Stimulated activated naive CD4-positive, alpha-beta T cell treated with Interleukin-2 at 50 U/mL for 16 hours (primary cell): ENCODE results near the gene MAMDC4.
"Not testable (repeated sequence)": the region's sequence is repeated elsewhere in the genome, so short reads cannot be mapped to it uniquely, and the experiment has no call there.

Experiments used
- DNase-seq: peaks from one replicate; lab custom pipeline; 2025; lab: John Stamatoyannopoulos, UW

The MAMDC4 gene

GRCh38 chr9:136862849-136863622, 10.9 kb downstream of the MAMDC4 start:
- no peak for DNase-seq

- no peak for DNase-seq
These were observed 11.6 kb downstream of the MAMDC4 start for GRCh38 chr9:136863623-136864273.

DNA sequence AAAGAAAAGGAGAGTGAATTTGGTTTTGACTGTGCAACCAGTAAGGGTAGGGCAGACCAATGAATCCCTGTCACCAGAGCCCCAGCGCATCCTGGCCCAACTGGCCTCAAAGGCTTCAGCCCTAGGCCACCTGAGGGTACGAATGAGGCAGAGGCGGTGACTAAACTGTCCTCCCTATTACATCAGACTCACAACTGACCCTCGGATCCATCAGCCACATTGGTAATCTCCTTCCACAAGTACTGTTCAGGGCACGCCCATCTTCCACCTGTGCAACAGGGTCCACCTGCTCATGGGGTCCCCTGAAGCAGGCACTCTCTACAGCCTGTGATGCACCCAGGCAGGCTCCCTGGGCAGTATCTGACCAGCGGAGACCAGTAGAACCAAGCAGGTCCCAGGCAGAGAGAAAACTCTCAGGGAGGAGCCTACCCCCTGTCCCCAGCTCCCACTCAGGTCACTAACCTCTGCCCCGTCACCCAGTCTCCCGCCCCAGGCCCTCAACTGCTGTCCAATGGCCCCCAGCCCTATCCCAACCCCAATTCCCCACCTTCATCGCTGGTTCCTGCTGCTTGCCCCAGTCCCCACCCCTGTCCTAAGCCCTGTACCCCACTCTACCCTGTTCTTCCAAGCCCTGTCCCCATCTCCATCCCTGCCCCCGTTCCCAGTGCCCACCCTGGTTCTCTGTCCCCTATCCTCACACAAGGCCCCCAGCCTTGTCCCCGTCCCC, 13.1 kb downstream of the MAMDC4 start:
- no peak for DNase-seq

DNA sequence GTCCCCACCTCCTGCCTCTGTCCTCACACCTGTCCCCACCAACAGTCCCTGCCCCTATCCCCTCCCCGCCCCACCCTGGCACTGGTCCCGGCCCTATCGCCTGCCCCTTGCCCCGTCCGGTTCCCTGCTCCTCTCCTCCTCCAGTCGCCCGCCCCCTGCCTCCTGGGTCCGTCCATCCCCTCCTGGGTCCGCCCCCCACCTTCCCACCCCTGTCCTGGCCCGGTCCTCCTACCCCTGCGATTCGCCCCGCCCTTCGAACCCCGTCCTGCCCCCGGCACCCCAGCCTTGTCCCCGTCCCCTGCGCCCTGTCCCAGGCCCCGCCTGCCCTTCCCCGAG, 13.6 kb downstream of the MAMDC4 start:
- DNase-seq: no peak

DNA sequence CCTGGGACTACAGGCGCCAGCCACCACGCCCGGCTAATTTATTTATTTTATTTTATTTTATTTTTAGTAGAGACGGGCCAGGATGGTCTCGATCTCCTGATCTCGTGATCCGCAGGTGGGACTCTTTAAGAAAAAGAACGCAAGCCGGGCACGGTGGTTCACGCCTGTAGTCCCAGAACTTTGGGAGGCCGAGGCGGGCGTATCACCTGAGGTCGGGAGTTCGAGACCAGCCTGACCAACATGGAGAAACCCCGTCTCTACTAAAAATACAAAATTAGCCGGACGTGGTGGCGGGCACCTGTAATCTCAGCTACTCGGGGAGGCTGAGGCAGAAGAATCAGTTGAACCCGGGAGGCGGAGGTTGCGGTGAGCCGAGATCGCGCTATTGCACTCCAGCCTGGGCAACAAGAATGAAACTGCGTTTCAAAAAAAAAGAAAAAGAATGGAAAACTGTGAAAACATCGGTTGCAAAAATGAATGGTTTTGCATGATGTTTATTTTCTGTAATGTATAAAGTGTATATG, 14.8 kb downstream of the MAMDC4 start:
- DNase-seq: not testable (repeated sequence)

DNA sequence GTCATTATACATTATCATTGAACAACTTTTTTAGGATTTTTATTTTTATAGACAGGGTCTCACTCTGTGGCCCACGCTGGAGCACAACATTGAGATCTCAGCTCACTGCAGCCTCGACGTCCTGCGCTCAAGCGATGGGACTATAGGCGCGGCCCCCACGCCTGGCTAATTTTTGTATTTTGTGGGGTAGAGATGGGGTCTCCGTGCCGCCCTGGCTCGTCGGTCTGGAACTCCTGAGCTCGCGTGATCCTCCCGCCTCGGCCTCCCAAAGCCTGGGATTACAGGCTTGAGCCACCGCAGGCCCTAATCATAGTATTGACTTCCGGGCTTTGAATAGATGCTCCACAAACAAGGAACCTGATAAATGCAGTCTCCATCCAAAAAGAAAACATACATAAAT, 15.3 kb downstream of the MAMDC4 start:
- no peak for DNase-seq

GRCh38 chr9:136867917-136868316, 15.8 kb downstream of the MAMDC4 start:
- DNase-seq: no peak

- DNase-seq: no peak
These were observed 16.5 kb downstream of the MAMDC4 start for GRCh38 chr9:136868644-136869043.

- not testable (repeated sequence) for DNase-seq
These were observed 17.5 kb downstream of the MAMDC4 start for GRCh38 chr9:136869611-136870010.

- DNase-seq: no peak
These were observed 23.0 kb downstream of the MAMDC4 start for GRCh38 chr9:136875155-136875554.

DNA sequence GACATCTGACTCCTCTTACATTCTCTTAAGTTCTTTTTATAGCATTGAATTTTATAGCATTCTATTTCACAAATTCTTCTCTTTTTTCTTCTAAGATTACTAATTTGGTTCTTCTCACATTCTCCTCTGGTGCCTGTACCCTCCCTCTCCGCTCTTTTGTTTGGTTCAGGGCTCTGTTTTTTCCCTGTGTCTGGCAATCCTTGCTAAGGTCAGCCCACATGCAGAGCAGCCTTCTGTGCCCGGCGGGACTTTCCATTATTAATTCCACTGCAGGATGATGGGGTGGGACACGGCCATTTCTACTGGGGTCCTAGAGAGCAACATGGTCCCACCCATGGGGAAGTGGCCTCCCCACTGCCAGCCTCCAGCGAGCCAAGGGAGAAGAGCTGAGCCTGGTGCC, 24.3 kb downstream of the MAMDC4 start:
- DNase-seq: no peak

- DNase-seq: no peak
These were observed 28.5 kb downstream of the MAMDC4 start for GRCh38 chr9:136880651-136881050.

DNA sequence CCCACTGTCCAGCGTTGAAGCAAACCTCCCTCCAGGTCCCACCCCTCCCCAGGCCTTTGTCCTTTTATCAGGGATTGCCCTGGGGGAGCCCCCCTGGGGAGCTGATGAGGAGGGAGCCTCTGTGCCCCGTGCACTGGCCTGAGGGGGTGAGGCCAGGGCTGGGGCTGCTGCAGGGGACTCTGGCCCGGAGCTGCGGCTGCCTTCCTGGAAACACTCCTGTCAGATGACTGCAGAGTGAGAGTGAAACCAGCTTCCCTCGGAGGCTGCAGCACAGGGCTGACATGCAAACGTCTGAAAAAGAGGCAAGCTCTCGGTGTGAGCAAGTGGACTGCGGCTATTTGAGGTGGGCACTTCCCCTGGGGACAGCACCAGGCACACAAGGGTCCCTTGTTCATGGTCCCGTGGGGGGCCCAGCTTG, 29.6 kb downstream of the MAMDC4 start:
- peak; percentile 33 for DNase-seq

DNA sequence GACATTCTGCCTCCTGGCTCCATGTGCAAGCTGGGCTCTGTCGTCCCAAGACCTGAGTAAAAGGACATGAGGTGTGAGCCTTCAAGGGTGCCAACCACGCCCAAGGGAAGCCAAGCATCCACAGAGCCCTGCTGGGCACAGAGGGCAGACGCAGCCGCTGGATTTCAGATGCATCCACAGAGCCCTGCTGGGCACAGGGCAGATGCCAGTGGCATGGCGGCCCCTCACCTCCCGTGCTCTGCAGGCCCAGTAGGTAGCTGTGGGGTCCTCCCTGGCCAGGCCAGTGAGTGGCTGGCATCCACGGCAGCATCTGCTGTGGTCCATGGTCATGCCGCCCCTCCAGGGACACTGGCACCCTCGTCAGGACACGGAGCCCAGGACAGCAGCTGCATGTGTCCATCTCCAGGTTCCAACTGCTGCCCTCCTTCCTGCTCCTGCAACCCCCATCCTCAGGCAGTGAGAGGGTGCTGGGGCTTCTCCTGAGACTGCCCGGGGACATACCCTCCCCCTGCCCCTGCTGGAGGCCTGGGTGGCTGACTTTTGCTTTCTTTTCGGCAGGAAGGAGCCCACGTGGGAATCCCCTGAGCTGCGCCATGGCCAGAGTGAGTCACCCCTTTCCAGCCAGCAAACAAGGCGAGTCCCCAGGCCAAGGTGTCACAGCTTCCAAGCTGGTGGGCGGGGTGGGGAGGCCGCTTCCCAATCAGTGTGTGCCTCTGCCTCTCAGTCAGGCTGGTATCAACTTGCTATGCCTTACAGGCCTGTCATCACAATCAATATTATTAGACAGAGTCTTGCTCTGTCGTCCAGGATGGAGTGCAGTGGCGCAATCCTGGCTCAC, 30.2 kb downstream of the MAMDC4 start:
- DNase-seq: peak; percentile 94

DNA sequence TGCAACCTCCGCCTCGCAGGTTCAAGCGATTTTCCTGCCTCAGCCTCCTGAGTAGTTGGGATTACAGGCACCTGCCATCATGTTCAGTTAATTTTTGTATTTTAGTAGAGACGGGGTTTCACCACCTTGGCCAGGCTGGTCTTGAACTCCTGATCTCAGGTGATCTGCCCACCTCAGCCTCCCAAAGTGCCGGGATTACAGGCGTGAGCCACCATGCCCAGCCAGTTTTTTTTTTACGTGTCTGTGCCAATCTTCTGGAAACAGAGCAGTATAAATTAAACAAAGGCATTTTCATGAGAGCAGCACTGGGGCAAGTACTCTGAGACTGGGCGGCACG, 30.8 kb downstream of the MAMDC4 start:
- DNase-seq: not testable (repeated sequence)

DNA sequence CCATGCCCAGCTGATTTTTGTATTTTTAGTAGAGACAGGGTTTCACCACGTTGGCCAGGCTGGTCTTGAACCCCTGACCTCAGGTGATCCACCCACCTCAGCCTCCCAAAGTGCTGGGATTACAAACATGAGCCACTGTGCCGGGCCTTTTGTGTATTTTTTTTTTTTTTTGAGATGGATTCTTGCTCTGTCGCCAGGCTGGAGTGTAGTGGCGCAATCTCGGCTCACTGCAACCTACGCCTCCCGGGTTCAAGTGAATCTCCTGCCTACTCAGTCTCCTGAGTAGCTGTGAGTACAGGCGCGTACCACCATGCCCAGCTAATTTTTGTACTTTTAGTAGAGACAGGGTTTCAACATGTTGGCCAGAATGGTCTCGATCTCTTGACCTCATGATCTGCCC, 31.5 kb downstream of the MAMDC4 start:
- DNase-seq: not testable (repeated sequence)

- DNase-seq: peak; percentile 98
These were observed 33.9 kb downstream of the MAMDC4 start, which contains the start of gene TRAF2 for GRCh38 chr9:136885950-136886578. TRAF2 (plus strand) TSS chr9:136886516; CDS start chr9:136898741, 12,225 bp downstream.

GRCh38 chr9:136886610-136887597, 34.8 kb downstream of the MAMDC4 start:
- DNase-seq: peak; percentile 43

GRCh38 chr9:136888454-136888853, 36.3 kb downstream of the MAMDC4 start:
- DNase-seq: no peak

DNA sequence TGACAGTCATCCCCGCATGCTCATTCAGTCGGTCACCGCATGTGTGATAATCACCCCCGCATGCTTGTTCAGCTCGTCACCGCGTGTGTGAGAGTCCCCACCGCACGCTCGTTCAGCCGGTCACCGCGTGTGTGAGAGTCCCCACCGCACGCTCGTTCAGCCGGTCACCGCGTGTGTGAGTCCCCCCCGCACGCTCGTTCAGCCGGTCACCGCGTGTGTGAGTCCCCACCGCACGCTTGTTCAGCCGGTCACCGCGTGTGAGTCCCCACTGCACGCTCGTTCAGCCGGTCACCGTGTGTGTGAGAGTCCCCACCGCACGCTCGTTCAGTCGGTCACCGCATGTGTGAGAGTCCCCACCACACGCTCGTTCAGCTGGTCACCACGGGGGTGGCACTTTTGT, 37.7 kb downstream of the MAMDC4 start:
- DNase-seq: no peak
